HepG2 (cell line): ENCODE data around the gene FAM89B. TPM values are rescaled to one million over a fixed set of nuclear protein-coding genes. Genes with fewer than 3 reads are reported as not detected.

Source experiments
- CCAR2 ChIP-seq: fragments of 200-400 bp; formaldehyde crosslinking; optimal IDR thresholded peaks from 2 replicates; pipeline ENCODE3; 2018; ENCODE audit warnings: low read depth, mild to moderate bottlenecking, low read length, moderate library complexity
- HDAC2 ChIP-seq: sonication (generic); formaldehyde crosslinking; IDR thresholded peaks from 2 replicates; pipeline ENCODE4 v1.4.0; 2020; ENCODE audit warnings: missing genetic modification reagents
- HDAC6 ChIP-seq: fragments of 200-600 bp; sonication (generic); IDR thresholded peaks from 2 replicates; pipeline ENCODE4 v1.7.0; 2017; ENCODE audit warnings: mild to moderate bottlenecking, antibody characterized with exemption, low read length, low read depth
- KLF13 ChIP-seq: sonication (generic); formaldehyde crosslinking; IDR thresholded peaks from 2 replicates; pipeline ENCODE4 v1.4.0; 2020; ENCODE audit warnings: mild to moderate bottlenecking, missing genetic modification reagents
- MXI1 ChIP-seq: IDR thresholded peaks from 3 replicates; pipeline ENCODE4 v1.6.1; 2012; ENCODE audit warnings: low read depth, low read length, inconsistent platforms, borderline replicate concordance
- NCOA1 ChIP-seq: sonication (generic); formaldehyde crosslinking; IDR thresholded peaks from 2 replicates; pipeline ENCODE4 v1.9.0; 2021; ENCODE audit warnings: missing genetic modification reagents
- PBX2 ChIP-seq: IDR thresholded peaks from 2 replicates; pipeline ENCODE4 v1.6.1; 2016; ENCODE audit warnings: control low read depth
- TCF7L2 ChIP-seq: IDR thresholded peaks from 2 replicates; pipeline ENCODE4 v1.6.1; 2011; ENCODE audit warnings: mild to moderate bottlenecking, low read depth, low read length, moderate library complexity
- TFE3 ChIP-seq: IDR thresholded peaks from 2 replicates; pipeline ENCODE4 v1.6.1; 2016
- ZNF280B ChIP-seq: sonication (generic); formaldehyde crosslinking; IDR thresholded peaks from 2 replicates; pipeline ENCODE4 v1.5.0; 2020; ENCODE audit warnings: missing genetic modification reagents, mild to moderate bottlenecking, borderline replicate concordance
- ZNF354B ChIP-seq: sonication (generic); formaldehyde crosslinking; IDR thresholded peaks from 2 replicates; pipeline ENCODE4 v1.8.0; 2022; ENCODE audit warnings: mild to moderate bottlenecking, missing genetic modification reagents
- ZNF430 ChIP-seq: sonication (generic); formaldehyde crosslinking; IDR thresholded peaks from 2 replicates; pipeline ENCODE4 v1.9.0; 2021; ENCODE audit warnings: mild to moderate bottlenecking, missing genetic modification reagents
- ZNF513 ChIP-seq: sonication (generic); formaldehyde crosslinking; conservative IDR thresholded peaks from 2 replicates; pipeline ENCODE4 v1.5.0; 2020; ENCODE audit warnings: missing genetic modification reagents
- ZNF598 ChIP-seq: sonication (generic); formaldehyde crosslinking; IDR thresholded peaks from 2 replicates; pipeline ENCODE4 v1.5.1; 2020; ENCODE audit warnings: mild to moderate bottlenecking, missing genetic modification reagents, borderline replicate concordance
- ZNF646 ChIP-seq: sonication (generic); formaldehyde crosslinking; IDR thresholded peaks from 2 replicates; pipeline ENCODE4 v1.9.0; 2021; ENCODE audit warnings: mild to moderate bottlenecking, missing genetic modification reagents
- ZNF850 ChIP-seq: sonication (generic); formaldehyde crosslinking; conservative IDR thresholded peaks from 2 replicates; pipeline ENCODE4 v1.9.0; 2021; ENCODE audit warnings: mild to moderate bottlenecking, missing genetic modification reagents
- polyA plus RNA-seq, 8 experiments: library from polyadenylated mRNA; depleted of rRNA in 3 of 8; stranded (reverse) in 7 of 8; unstranded in 1 of 8; fragments of >200 nt; fragmentation: Illumina TruSeq in 4 of 8; extraction: Trizol in 4 of 8; gene quantifications; 2 replicates each; pipeline versions ENCODE4 v1.2.1 to v1.2.3, GENCODE V29; 2011 to 2016; ENCODE audit warnings: low read depth in 4 of 8, missing spikeins in 1 of 8, mixed read lengths in 1 of 8; ENCODE audit not compliant: insufficient read depth in 1 of 8
- total RNA-seq, 5 experiments: library from RNA; depleted of rRNA; stranded (reverse); fragments of >200 nt; fragmentation: Illumina TruSeq; extraction: Trizol; gene quantifications; 2 replicates each; pipeline ENCODE4 v1.2.3, GENCODE V29; 2016; ENCODE audit warnings: low read depth in 1 of 5

Gene FAM89B
- total and polyA plus RNA-seq, 2 of the 13 experiments (the other 11 are each of a cell fraction or from before 2014, with no cell fraction given) = 5.7 to 8.0 TPM

GRCh38 chr11:65615229-65615949 is 43.1 kb downstream of the FAM89B start, which contains the start of gene PCNX3 (continued):
- TF ChIP-seq ZNF850 (CRISPR knock-in tag) (no peak), MXI1 (peak; percentile 76; the same call in 1 of the 3 replicates), ZNF646 (CRISPR knock-in tag) (no peak), HDAC2 (CRISPR knock-in tag) (no peak), ZNF598 (CRISPR knock-in tag) (0 out of 2 replicates have a peak, but pooled peaks have one; percentile 15), ZNF430 (CRISPR knock-in tag) (no peak), KLF13 (CRISPR knock-in tag) (no peak), ZNF280B (CRISPR knock-in tag) (no peak; the same call in 1 of the 2 replicates), ZNF513 (CRISPR knock-in tag) (no peak), TFE3 (CRISPR knock-in tag) (no peak), HDAC6 (no peak), CCAR2 (peak; percentile 44), NCOA1 (CRISPR knock-in tag) (no peak), ZNF354B (CRISPR knock-in tag) (no peak), TCF7L2 (no peak), PBX2 (CRISPR knock-in tag) (peak; percentile 99)
